HepG2 (cell line): ENCODE data around the gene ARL6IP4. TPM values are rescaled to one million over a fixed set of nuclear protein-coding genes. Genes with fewer than 3 reads are reported as not detected.
A peak's percentile ranks its signal among the peaks of the same experiment; 100 is the strongest.

Source experiments
- ATAC-seq: fragments of 200-7000 bp; cut with Tn5 transposase; 3 replicates; pipeline ENCODE4 v1.9.1; 2020; ENCODE audit warnings: mild to moderate bottlenecking, moderate library complexity
- BruUV-seq: library from RNA; stranded (reverse); fragments of 400-500 nt; replicated peaks from 2 replicates; lab custom pipeline; 2021; lab: Mats Ljungman, UMichigan
- CTCF ChIA-PET: fragments of 300-600 bp; formaldehyde crosslinking; extraction: SDS; loops from one replicate; lab custom pipeline; 2021; ENCODE audit warnings: low total read pairs, inconsistent platforms, low intra/inter-chr PET ratio; lab: Yijun Ruan, JAX
- POLR2A ChIA-PET: fragments of 350-600 bp; sonication (Branson Sonifier 250); formaldehyde crosslinking; loops from one replicate; lab custom pipeline; 2020; ENCODE audit warnings: antibody characterized with exemption, inconsistent platforms; lab: Yijun Ruan, JAX
- DNase-seq: peaks from one replicate; pipeline ENCODE4 v3.0.0-alpha.2; 2015; ENCODE audit warnings: low spot score
- FAIRE-seq: peaks from 3 replicates; lab custom pipeline; 2011; peaks lifted over from hg19 to GRCh38; lab: Jason Lieb, UNC
- H2AFZ ChIP-seq: one replicate; pipeline ENCODE4 v1.6.1; 2011; ENCODE audit warnings: low read length, inconsistent platforms
- H3K27ac ChIP-seq: fragments of 300-600 bp; 3 replicates; pipeline ENCODE4 v1.8.0; 2011; ENCODE audit warnings: mixed run types, mild to moderate bottlenecking, mixed read lengths, low read length, inconsistent platforms; ENCODE audit not compliant: insufficient read depth; ENCODE audit errors: extremely low read length
- H3K27me3 ChIP-seq, 2 experiments: fragments of 200-600 bp in 1 of 2; 2 replicates in 1 of 2; 3 replicates in 1 of 2; pipeline versions ENCODE4 v1.6.0 to v1.8.0; 2011; ENCODE audit warnings: low read length in 2 of 2, mild to moderate bottlenecking in 2 of 2, moderate library complexity in 2 of 2, inconsistent platforms in 1 of 2; ENCODE audit not compliant: insufficient read depth in 2 of 2, control insufficient read depth in 1 of 2
- H3K36me3 ChIP-seq, 2 experiments: fragments of 200-600 bp in 1 of 2; replicated peaks in 1 of 2; 2 replicates in 1 of 2; 3 replicates in 1 of 2; pipeline versions ENCODE4 v1.5.1 to v1.8.0; 2011; ENCODE audit warnings: low read length in 2 of 2, inconsistent platforms in 1 of 2; ENCODE audit not compliant: insufficient read depth in 2 of 2, control insufficient read depth in 1 of 2
- H3K4me1 ChIP-seq: 2 replicates; pipeline ENCODE4 v1.5.1; 2012; ENCODE audit warnings: low read length, inconsistent platforms; ENCODE audit not compliant: insufficient read depth
- H3K4me2 ChIP-seq: 2 replicates; pipeline ENCODE4 v1.6.0; 2011; ENCODE audit warnings: low read depth, low read length, inconsistent platforms
- H3K4me3 ChIP-seq, 3 experiments: fragments of 200-600 bp in 1 of 3; sonication (generic), shearing (Covaris generic) in 1 of 3; replicated peaks in 1 of 3; 2 replicates each; pipeline ENCODE4 v1.5.1; 2011 to 2016; ENCODE audit warnings: low read length in 3 of 3, inconsistent platforms in 2 of 3, low read depth in 2 of 3, mild to moderate bottlenecking in 2 of 3, control low read depth in 1 of 3, mixed read lengths in 1 of 3; ENCODE audit not compliant: insufficient read depth in 1 of 3
- H3K79me2 ChIP-seq: one replicate; pipeline ENCODE4 v1.6.1; 2011; ENCODE audit warnings: low read length, inconsistent platforms; ENCODE audit not compliant: insufficient read depth
- H3K9ac ChIP-seq: 2 replicates; pipeline ENCODE4 v1.6.0; 2011; ENCODE audit warnings: mild to moderate bottlenecking, low read depth, low read length, inconsistent platforms; ENCODE audit not compliant: insufficient read depth
- H3K9me3 ChIP-seq: 2 replicates; pipeline ENCODE4 v1.5.1; 2012; ENCODE audit warnings: mild to moderate bottlenecking, low read length
- H4K20me1 ChIP-seq: 2 replicates; pipeline ENCODE4 v1.6.0; 2011; ENCODE audit warnings: inconsistent platforms, mild to moderate bottlenecking, low read length, moderate library complexity; ENCODE audit not compliant: insufficient read depth
- AGO1 ChIP-seq: fragments of 200-400 bp; formaldehyde crosslinking; IDR thresholded peaks from 2 replicates; pipeline ENCODE4 v1.6.1; 2017; ENCODE audit warnings: mild to moderate bottlenecking, low read depth, low read length, moderate library complexity; ENCODE audit not compliant: poor library complexity, severe bottlenecking
- AGO2 ChIP-seq: fragments of 200-400 bp; formaldehyde crosslinking; optimal IDR thresholded peaks from 2 replicates; pipeline ENCODE3; 2017; ENCODE audit warnings: mild to moderate bottlenecking, low read depth, low read length, moderate library complexity
- ARID2 ChIP-seq: sonication (generic); formaldehyde crosslinking; IDR thresholded peaks from 2 replicates; pipeline ENCODE4 v1.8.1; 2022; ENCODE audit warnings: mild to moderate bottlenecking, missing genetic modification reagents, borderline replicate concordance
- FOXK1 ChIP-seq: sonication (generic); formaldehyde crosslinking; IDR thresholded peaks from 2 replicates; pipeline ENCODE4 v1.4.0; 2020; ENCODE audit warnings: low read depth, missing genetic modification reagents, borderline replicate concordance
- HNRNPLL ChIP-seq: fragments of 200-400 bp; formaldehyde crosslinking; IDR thresholded peaks from 2 replicates; pipeline ENCODE4 v1.6.1; 2017; ENCODE audit warnings: mild to moderate bottlenecking, low read depth, low read length; ENCODE audit not compliant: poor library complexity, severe bottlenecking
- NONO ChIP-seq, 2 experiments: fragments of 450-650 bp in 1 of 2; sonication (generic) in 1 of 2; formaldehyde crosslinking in 1 of 2; IDR thresholded peaks in 1 of 2; conservative IDR thresholded peaks in 1 of 2; 2 replicates each; pipeline versions ENCODE4 v1.6.1 to v1.8.0; 2017 to 2022; ENCODE audit warnings: mild to moderate bottlenecking in 1 of 2, missing genetic modification reagents in 1 of 2, moderate library complexity in 1 of 2
- RBFOX2 ChIP-seq: fragments of 200-400 bp; formaldehyde crosslinking; IDR thresholded peaks from 2 replicates; pipeline ENCODE4 v1.6.1; 2017; ENCODE audit warnings: low read depth, mild to moderate bottlenecking, low read length
- WGBS: methylation state at CpG from one replicate; pipeline ENCODE4 v1.1.6; 2017; ENCODE audit warnings: low lambda C conversion rate; 5-methylcytosine and 5-hydroxymethylcytosine counted together
- in situ Hi-C: cut with HindIII; loops from 2 replicates; pipeline ENCODE4 v1.10.0; 2017; ENCODE audit warnings: low pct_unique_long_range_greater_than_20kb; ENCODE audit not compliant: extremely low pct_ligation_motif_present
- intact Hi-C: fragments of 100-400 bp; cut with micrococcal nuclease; formaldehyde crosslinking; loops from one replicate; pipeline ENCODE4 v1.10.0; 2022; ENCODE audit not compliant: unreplicated experiment
- polyA plus RNA-seq, 8 experiments: library from polyadenylated mRNA; depleted of rRNA in 3 of 8; stranded (reverse) in 7 of 8; unstranded in 1 of 8; fragments of >200 nt; fragmentation: Illumina TruSeq in 4 of 8; extraction: Trizol in 4 of 8; gene quantifications; 2 replicates each; pipeline versions ENCODE4 v1.2.1 to v1.2.3, GENCODE V29; 2011 to 2016; ENCODE audit warnings: low read depth in 4 of 8, missing spikeins in 1 of 8, mixed read lengths in 1 of 8; ENCODE audit not compliant: insufficient read depth in 1 of 8
- total RNA-seq, 5 experiments: library from RNA; depleted of rRNA; stranded (reverse); fragments of >200 nt; fragmentation: Illumina TruSeq; extraction: Trizol; gene quantifications; 2 replicates each; pipeline ENCODE4 v1.2.3, GENCODE V29; 2016; ENCODE audit warnings: low read depth in 1 of 5
- TF ChIP-seq, protein P1 (sequence below): sonication (generic); formaldehyde crosslinking; IDR thresholded peaks from 2 replicates; pipeline ENCODE4 v1.8.0; 2022; ENCODE audit warnings: missing genetic modification reagents, low read depth, mild to moderate bottlenecking, borderline replicate concordance
- TF ChIP-seq, protein P2 (sequence below): sonication (generic); formaldehyde crosslinking; IDR thresholded peaks from 2 replicates; pipeline ENCODE4 v1.4.0; 2020; ENCODE audit warnings: missing genetic modification reagents
- TF ChIP-seq, protein P3 (sequence below): sonication (generic); formaldehyde crosslinking; IDR thresholded peaks from 2 replicates; pipeline ENCODE4 v1.4.0; 2020; ENCODE audit warnings: mild to moderate bottlenecking, missing genetic modification reagents

Gene ARL6IP4
- total and polyA plus RNA-seq, 2 of the 13 experiments (the other 11 are each of a cell fraction or from before 2014, with no cell fraction given): 155 to 220 TPM

DNA sequence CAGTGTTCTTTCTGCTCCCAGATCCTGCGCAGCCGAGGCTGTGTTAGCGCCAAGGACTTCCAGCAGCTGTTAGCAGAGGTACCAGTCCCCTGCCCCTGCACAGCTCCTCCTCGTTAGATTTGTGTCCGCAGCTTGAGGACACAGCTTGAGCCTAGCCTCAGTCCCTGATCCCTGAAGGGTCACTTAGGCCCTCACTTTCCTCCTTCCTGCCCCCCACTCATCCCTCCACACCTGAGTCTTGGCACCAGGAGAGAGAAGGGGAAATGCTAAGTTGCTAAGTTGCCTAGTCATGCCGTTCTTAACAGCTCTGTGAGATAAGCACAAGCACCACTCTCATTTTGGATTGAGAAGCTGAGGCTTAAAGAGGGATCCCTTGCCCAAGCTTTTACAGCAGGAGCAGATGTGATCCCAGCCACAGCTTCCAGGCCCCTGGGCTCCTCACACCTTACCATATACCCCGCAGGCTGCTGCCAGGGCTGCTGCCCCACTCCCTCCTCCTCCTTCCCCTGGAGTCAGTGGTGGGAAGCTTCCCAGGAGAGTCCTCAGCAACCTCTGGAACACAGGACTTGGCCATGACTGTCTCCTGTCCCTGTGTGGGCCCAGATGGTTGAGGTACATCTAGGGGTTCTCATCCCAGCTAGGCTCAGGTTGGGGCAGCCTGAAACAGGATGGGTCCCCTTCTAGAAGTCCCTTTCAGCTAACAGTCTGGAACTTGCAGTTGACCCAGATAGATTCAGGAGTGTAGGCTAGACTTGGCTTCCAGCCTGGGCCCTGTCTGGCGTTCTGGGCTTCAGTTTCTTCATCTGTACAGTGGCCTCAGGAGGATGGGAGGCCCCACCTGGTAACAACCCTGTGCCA is 4.5 kb upstream of the ARL6IP4 start:
- Histone ChIP-seq H3K27me3 (no peaks in the 10 kb centered on the region; a peak in 1 of 5 replicates), H3K4me1 (peaks cover 40% of the 10 kb centered on the region), H3K4me3 (peak overlapping the region; percentile 83 to 95 (median 90)), H3K4me2 (peak overlapping the region; percentile 89), H3K9me3 (no peaks in the 10 kb centered on the region), H3K79me2 (peaks cover 39% of the 10 kb centered on the region), H3K36me3 (peaks cover 0 to 11% of the 10 kb centered on the region in 2 experiments; a peak in 4 of 5 replicates), H3K9ac (peak overlapping the region; percentile 93), H3K27ac (peak overlapping the region; percentile 92), H2AFZ (no peak overlapping the region), H4K20me1 (no peaks in the 10 kb centered on the region)
- TF ChIP-seq, protein P1, sequence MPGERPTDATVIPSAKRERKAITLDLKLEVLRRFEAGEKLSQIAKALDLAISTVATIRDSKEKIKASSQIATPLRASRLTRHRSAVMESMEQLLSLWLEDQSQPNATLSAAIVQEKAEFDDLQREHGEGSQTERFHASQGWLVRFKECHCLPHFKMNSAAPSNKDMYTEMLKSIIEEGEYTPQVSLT (CRISPR knock-in tag): no peak
- 0 out of 2 replicates have a peak, but pooled peaks have one; percentile 29 for TF ChIP-seq ARID2 (CRISPR knock-in tag)
- BruUV-seq: no TSS peak
- WGBS: 48% methylated on average over 3 of the region's 8 CpGs
- ChIA-PET CTCF (no interaction called here), POLR2A (interaction anchor here (0.5 to 3.7 kb wide), 6 partner anchors 8 to 323 kb away, joined by 3 to 49 read pairs (median 16); partner anchors contain the start of genes ABCB9, MPHOSPH9 and MTRFR)
- ATAC-seq: no peak
- no peak for FAIRE-seq
- DNase-seq: no peak
- in situ Hi-C loops (no loop called here), intact Hi-C loops (no loop called here)

DNA sequence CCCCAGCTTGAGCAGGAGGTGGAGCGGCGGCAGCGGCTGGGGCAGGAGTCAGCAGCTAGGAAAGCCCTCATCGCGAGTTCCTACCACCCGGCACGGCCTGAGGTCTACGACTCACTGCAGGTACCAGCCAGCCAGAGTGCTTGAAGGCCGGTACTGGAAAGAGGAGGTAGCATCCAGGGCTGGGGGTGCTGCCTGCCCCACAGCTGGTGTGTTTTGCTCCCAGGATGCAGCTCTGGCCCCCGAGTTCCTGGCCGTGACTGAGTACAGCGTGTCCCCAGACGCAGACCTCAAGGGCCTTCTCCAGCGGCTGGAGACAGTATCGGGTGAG is 3.9 kb upstream of the ARL6IP4 start:
- Histone ChIP-seq H3K27ac (no peak overlapping the region), H3K4me3 (peak overlapping the region in 2 of 3 experiments; percentile 83 to 90; a peak in 4 of 6 replicates), H3K79me2 (peaks cover 45% of the 10 kb centered on the region)

More for the DNA sequence above, 3.9 kb upstream of the ARL6IP4 start:
- no TSS peak for BruUV-seq
- no peaks in the 10 kb centered on the region; a peak in 1 of 5 replicates for H3K27me3 ChIP-seq
- in situ Hi-C loops: no loop called here
- H4K20me1 ChIP-seq: no peaks in the 10 kb centered on the region
- peak overlapping the region; percentile 93 for H3K9ac ChIP-seq
- intact Hi-C loops: no loop called here
- peak overlapping the region; percentile 89 for H3K4me2 ChIP-seq
- FAIRE-seq: no peak
- no peaks in the 10 kb centered on the region for H3K9me3 ChIP-seq
- peaks cover 42% of the 10 kb centered on the region for H3K4me1 ChIP-seq
- ChIA-PET CTCF (no interaction called here), POLR2A (interaction anchor here (1.2 to 3.7 kb wide), 3 partner anchors 7 to 256 kb away, joined by 4 to 49 read pairs (median 43); partner anchors contain the start of genes ABCB9, MPHOSPH9 and MTRFR)
- TF ChIP-seq, protein P2, sequence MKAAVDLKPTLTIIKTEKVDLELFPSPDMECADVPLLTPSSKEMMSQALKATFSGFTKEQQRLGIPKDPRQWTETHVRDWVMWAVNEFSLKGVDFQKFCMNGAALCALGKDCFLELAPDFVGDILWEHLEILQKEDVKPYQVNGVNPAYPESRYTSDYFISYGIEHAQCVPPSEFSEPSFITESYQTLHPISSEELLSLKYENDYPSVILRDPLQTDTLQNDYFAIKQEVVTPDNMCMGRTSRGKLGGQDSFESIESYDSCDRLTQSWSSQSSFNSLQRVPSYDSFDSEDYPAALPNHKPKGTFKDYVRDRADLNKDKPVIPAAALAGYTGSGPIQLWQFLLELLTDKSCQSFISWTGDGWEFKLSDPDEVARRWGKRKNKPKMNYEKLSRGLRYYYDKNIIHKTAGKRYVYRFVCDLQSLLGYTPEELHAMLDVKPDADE: no peak
- peak; percentile 65 for TF ChIP-seq AGO1
- TF ChIP-seq FOXK1 (CRISPR knock-in tag): no peak
- TF ChIP-seq NONO (IDR thresholded peaks at IDR 0.05): no peak
- no peak for TF ChIP-seq NONO (CRISPR knock-in tag; conservative IDR thresholded peaks at IDR 0.05)
- TF ChIP-seq HNRNPLL: peak; percentile 24
- 0 out of 2 replicates have a peak, but pooled peaks have one; percentile 31 for TF ChIP-seq RBFOX2
- peak; percentile 61 for TF ChIP-seq AGO2
- TF ChIP-seq, protein P3, sequence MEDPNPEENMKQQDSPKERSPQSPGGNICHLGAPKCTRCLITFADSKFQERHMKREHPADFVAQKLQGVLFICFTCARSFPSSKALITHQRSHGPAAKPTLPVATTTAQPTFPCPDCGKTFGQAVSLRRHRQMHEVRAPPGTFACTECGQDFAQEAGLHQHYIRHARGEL (CRISPR knock-in tag): no peak
- TF ChIP-seq, all 625 proteins: peak for 4
- ATAC-seq: no peak
- H2AFZ ChIP-seq: no peak overlapping the region
- DNase-seq: no peak
- WGBS: 89% methylated on average over 9 of the region's 15 CpGs
- peaks cover 0 to 11% of the 10 kb centered on the region in 2 experiments; a peak in 4 of 5 replicates for H3K36me3 ChIP-seq
